Measurements from ENCODE around the gene VPS25.

VPS25 gene

DNA sequence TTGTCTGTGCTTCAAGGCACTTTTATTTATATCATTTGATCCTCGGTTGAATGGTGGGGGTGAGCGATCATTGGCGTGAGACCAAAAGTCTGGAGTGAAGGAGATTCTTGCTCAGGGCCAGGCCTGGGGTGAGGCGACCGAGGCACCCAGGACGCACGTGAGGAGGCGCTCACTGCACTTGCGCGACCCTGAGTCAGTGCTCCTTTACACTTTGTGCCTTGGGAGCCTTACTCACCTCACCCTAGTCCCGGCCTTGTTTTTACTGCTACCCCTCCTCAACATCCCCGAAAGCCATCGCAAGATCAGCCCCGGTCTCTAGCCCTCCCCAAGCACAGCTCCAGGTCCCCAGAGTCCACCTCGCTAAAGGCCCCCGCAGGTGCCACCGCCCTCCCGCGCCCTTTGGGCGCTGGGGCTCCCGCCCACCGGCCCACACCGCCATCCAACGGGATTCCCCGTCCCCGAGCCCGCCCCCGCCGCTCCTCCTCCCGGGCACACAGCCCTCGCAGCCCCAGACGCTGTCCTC is 28.9 kb upstream of the VPS25 start:
- Histone ChIP-seq H3K36me3 (no peaks in the 10 kb centered on the region; the same call in 1 of the 2 replicates), H3K27ac (peak overlapping the region; percentile 88), H3K4me3 (ENCODE audit: low read depth, low read length) (peak overlapping the region; percentile 48), H3K27me3 (ENCODE audit: insufficient read depth, low read depth, severe bottlenecking) (no peaks in the 10 kb centered on the region), H3K9me3 (ENCODE audit: severe bottlenecking) (peaks cover 5% of the 10 kb centered on the region)
- TF ChIP-seq CTCF (IDR thresholded peaks at IDR 0.05; ENCODE audit: low read depth, low read length) = peak; percentile 41; the same call in 1 of the 2 replicates
- peak; percentile 94 for DNase-seq

- Histone ChIP-seq H3K27me3 (ENCODE audit: insufficient read depth, low read depth, severe bottlenecking) (no peaks in the 10 kb centered on the region), H3K9me3 (ENCODE audit: severe bottlenecking) (peaks cover 5% of the 10 kb centered on the region), H3K4me3 (ENCODE audit: low read depth, low read length) (peak within 1 kb of the TSS; percentile 48), H3K27ac (peak within 1 kb of the TSS; percentile 88), H3K36me3 (no peaks in the 10 kb centered on the region; the same call in 1 of the 2 replicates)
- DNase-seq = peak; percentile 97
- no peak for TF ChIP-seq CTCF (IDR thresholded peaks at IDR 0.05; ENCODE audit: low read depth, low read length)
Measured at GRCh38 chr17:42744806-42745617, 28.2 kb upstream of the VPS25 start, which contains the start of gene EZH1. Gene EZH1, minus strand, starts transcription at chr17:42745040. Its CDS starts 16,099 bp downstream, at chr17:42728941.

- DNase-seq = no peak
- H3K9me3 ChIP-seq (ENCODE audit: severe bottlenecking) = peaks cover 5% of the 10 kb centered on the region
- H3K36me3 ChIP-seq = no peaks in the 10 kb centered on the region
- H3K4me3 ChIP-seq (ENCODE audit: low read depth, low read length) = no peak overlapping the region
- no peak for TF ChIP-seq CTCF (IDR thresholded peaks at IDR 0.05; ENCODE audit: low read depth, low read length)
- H3K27ac ChIP-seq = no peak overlapping the region
- H3K27me3 ChIP-seq (ENCODE audit: insufficient read depth, low read depth, severe bottlenecking) = no peaks in the 10 kb centered on the region
Measured at GRCh38 chr17:42748202-42748907, 24.9 kb upstream of the VPS25 start.

GRCh38 chr17:42748908-42749798 is 24.1 kb upstream of the VPS25 start:
- DNase-seq = no peak
- Histone ChIP-seq H3K36me3 (no peaks in the 10 kb centered on the region), H3K27me3 (ENCODE audit: insufficient read depth, low read depth, severe bottlenecking) (no peaks in the 10 kb centered on the region), H3K9me3 (ENCODE audit: severe bottlenecking) (peaks cover 5% of the 10 kb centered on the region), H3K4me3 (ENCODE audit: low read depth, low read length) (no peak overlapping the region), H3K27ac (no peak overlapping the region)
- no peak for TF ChIP-seq CTCF (IDR thresholded peaks at IDR 0.05; ENCODE audit: low read depth, low read length)

- H3K9me3 ChIP-seq (ENCODE audit: severe bottlenecking) = no peaks in the 10 kb centered on the region
- DNase-seq = no peak
- no peaks in the 10 kb centered on the region for H3K36me3 ChIP-seq
- no peak for TF ChIP-seq CTCF (IDR thresholded peaks at IDR 0.05; ENCODE audit: low read depth, low read length)
- no peak overlapping the region for H3K27ac ChIP-seq
- H3K4me3 ChIP-seq (ENCODE audit: low read depth, low read length) = no peak overlapping the region
- H3K27me3 ChIP-seq (ENCODE audit: insufficient read depth, low read depth, severe bottlenecking) = no peaks in the 10 kb centered on the region
Measured at GRCh38 chr17:42750739-42751344, 22.4 kb upstream of the VPS25 start.
